ENCODE data around the gene TGFB1I1. TPM values are rescaled to one million over a fixed set of nuclear protein-coding genes. Genes with fewer than 3 reads are reported as not detected.
A peak's percentile ranks its signal among the peaks of the same experiment; 100 is the strongest.

TGFB1I1 gene
- total RNA-seq, 1 experiment from 2014 or later: 8.7 TPM

- no peak for TF ChIP-seq REST (IDR thresholded peaks at IDR 0.05; ENCODE audit: low read depth)
Measured at GRCh38 chr16:31507929-31508705, 36.2 kb downstream of the TGFB1I1 start, which contains the start of gene RUSF1 (continued).

- ChIA-PET CTCF (interaction anchor here (0.6 kb wide), 1 partner anchor 206 kb away, joined by 9 read pairs; no protein-coding TSS in a partner anchor), POLR2A (interaction anchor here (0.6 to 1.2 kb wide), 3 partner anchors 32 to 74 kb away, joined by 3 to 6 read pairs (median 3); no protein-coding TSS in a partner anchor), RAD21 (ENCODE audit: low non-redundant PET in 1 of 2, low total read pairs in 2 of 2, uncharacterized antibody in 2 of 2, unreplicated experiment in 2 of 2) (no interaction called here)
- ATAC-seq (peak; percentile 9; the same call in 1 of the 2 replicates), DNase-seq (ENCODE audit: low read depth, low spot score) (no peak)
- peak overlapping the region; percentile 78 for H3K4me2 ChIP-seq (ENCODE audit: low read length)
- peaks cover 14 to 20% of the 10 kb centered on the region in 2 experiments; a peak in 3 of 4 replicates for H3K4me1 ChIP-seq (ENCODE audit: control insufficient read depth in 1 of 2, insufficient read depth in 2 of 2, low read length in 2 of 2)
- H3K9me2 ChIP-seq (ENCODE audit: insufficient read depth): no peaks in the 10 kb centered on the region
- H2AFZ ChIP-seq (ENCODE audit: low read depth, low read length, poor library complexity, severe bottlenecking): peak overlapping the region; percentile 33
- H3K27ac ChIP-seq (ENCODE audit: low read depth, low read length): peak overlapping the region; percentile 76
- intact Hi-C loops (cut with micrococcal nuclease): loop anchor here (10.0 kb wide), 1 partner anchor 366 kb away; the partner anchor contains the start of gene ZNF267
- H3K79me2 ChIP-seq (ENCODE audit: insufficient read depth, low read length): peaks cover 16% of the 10 kb centered on the region
- H3K9ac ChIP-seq (ENCODE audit: low read length): peak overlapping the region; percentile 96
- H3K4me3 ChIP-seq (replicated peaks in 1 of 2; ENCODE audit: low read depth in 1 of 2, low read length in 2 of 2): peak overlapping the region; percentile 97 to 98
- H3K27me3 ChIP-seq (ENCODE audit: insufficient read depth, low read length): no peaks in the 10 kb centered on the region
- no peak for TF ChIP-seq REST (IDR thresholded peaks at IDR 0.05; ENCODE audit: low read depth)
- no peak for TF ChIP-seq EZH2 (IDR thresholded peaks at IDR 0.05)
- TF ChIP-seq MAX (IDR thresholded peaks at IDR 0.05): no peak
- TF ChIP-seq EZH2phosphoT487 (IDR thresholded peaks at IDR 0.05; ENCODE audit: borderline replicate concordance): no peak
- no peak for TF ChIP-seq POLR2AphosphoS5 (IDR thresholded peaks at IDR 0.05; ENCODE audit: low read depth, low read length)
- TF ChIP-seq ZFX (IDR thresholded peaks at IDR 0.05): peak; percentile 68
- TF ChIP-seq CBX3 (IDR thresholded peaks at IDR 0.05; ENCODE audit: low read depth): no peak; the same call in 1 of the 2 replicates
- TF ChIP-seq JUND (IDR thresholded peaks at IDR 0.05): no peak
- TF ChIP-seq POLR2A (IDR thresholded peaks at IDR 0.05; ENCODE audit: borderline replicate concordance, extremely low read depth, insufficient read depth, insufficient read length): no peak
- TF ChIP-seq ZBTB33 (IDR thresholded peaks at IDR 0.05; ENCODE audit: extremely low read depth, insufficient replicate concordance, low read length): no peak
- no peak for TF ChIP-seq ZNF274 (IDR thresholded peaks at IDR 0.05; ENCODE audit: low read depth, low read length)
- 0 out of 2 replicates have a peak, but pooled peaks have one; percentile 12 for TF ChIP-seq FOSL1 (IDR thresholded peaks at IDR 0.05; ENCODE audit: low read depth)
- no peak for TF ChIP-seq YY1 (IDR thresholded peaks at IDR 0.05; ENCODE audit: extremely low read depth, insufficient replicate concordance, low read depth, low read length)
- no peaks in the 10 kb centered on the region for H4K20me1 ChIP-seq (ENCODE audit: insufficient read depth)
- H3K36me3 ChIP-seq (ENCODE audit: control insufficient read depth in 1 of 2, insufficient read depth in 2 of 2, low read length in 2 of 2): peaks cover 0 to 3% of the 10 kb centered on the region in 2 experiments; a peak in 1 of 4 replicates
- no peaks in the 10 kb centered on the region for H3K9me3 ChIP-seq (ENCODE audit: control insufficient read depth in 1 of 2, insufficient read depth in 1 of 2, low read depth in 1 of 2, low read length in 2 of 2)
- BruUV-seq (replicated peaks): TSS peak; percentile 83
Measured at GRCh38 chr16:31508706-31509195, 36.8 kb downstream of the TGFB1I1 start.

All from HCT116 (cell line).